GM19023 (cell line): Measurements from ENCODE around the gene ARID3A.

Experiments
- ATAC-seq: cut with Tn5 transposase; IDR thresholded peaks from one replicate; pipeline ENCODE4 v1.9.1; 2021; ENCODE audit warnings: mild to moderate bottlenecking, moderate library complexity; ENCODE audit not compliant: unreplicated experiment

The ARID3A gene

GRCh38 chr19:980133-980998 lies 54.5 kb downstream of the ARID3A start:
- no peak for ATAC-seq

GRCh38 chr19:982567-983170 lies 56.8 kb downstream of the ARID3A start:
- ATAC-seq, result no peak

- ATAC-seq, result peak; percentile 79
Measured at GRCh38 chr19:984165-984967, 58.5 kb downstream of the ARID3A start, which contains the start of gene WDR18. Gene WDR18 (plus strand): TSS chr19:984345. CDS start chr19:984354, 9 bp downstream.

GRCh38 chr19:986083-986482 lies 60.2 kb downstream of the ARID3A start:
- no peak for ATAC-seq

- ATAC-seq, result no peak
Measured at GRCh38 chr19:988081-988480, 62.2 kb downstream of the ARID3A start.

GRCh38 chr19:988510-988909 lies 62.7 kb downstream of the ARID3A start:
- ATAC-seq, result no peak

- ATAC-seq, result no peak
Measured at GRCh38 chr19:989381-990081, 63.7 kb downstream of the ARID3A start.

- ATAC-seq, result no peak
Measured at GRCh38 chr19:990119-990571, 64.3 kb downstream of the ARID3A start.

GRCh38 chr19:990746-991145 lies 64.9 kb downstream of the ARID3A start:
- no peak for ATAC-seq

- ATAC-seq, result no peak
Measured at GRCh38 chr19:991174-991931, 65.5 kb downstream of the ARID3A start.

GRCh38 chr19:991932-992669 lies 66.3 kb downstream of the ARID3A start:
- ATAC-seq, result no peak

GRCh38 chr19:992670-993055 lies 66.8 kb downstream of the ARID3A start:
- ATAC-seq, result no peak

GRCh38 chr19:993361-993830 lies 67.6 kb downstream of the ARID3A start:
- no peak for ATAC-seq

- no peak for ATAC-seq
Measured at GRCh38 chr19:993831-994393, 68.1 kb downstream of the ARID3A start.

GRCh38 chr19:994516-994915 lies 68.7 kb downstream of the ARID3A start:
- no peak for ATAC-seq

GRCh38 chr19:995051-995827 lies 69.4 kb downstream of the ARID3A start:
- ATAC-seq, result no peak

- no peak for ATAC-seq
Measured at GRCh38 chr19:996051-996838, 70.4 kb downstream of the ARID3A start.
